IMR-90 (cell line): Measurements from ENCODE around the gene CCDC144A. TPM values are rescaled to one million over a fixed set of nuclear protein-coding genes. Genes with fewer than 3 reads are reported as not detected.

ENCODE experiments used
- ATAC-seq: fragments of 200-7000 bp; cut with Tn5 transposase; 2 replicates; pipeline ENCODE4 v1.9.1; 2020; ENCODE audit warnings: low read depth, mild to moderate bottlenecking, moderate library complexity
- BruUV-seq: library from RNA; stranded (reverse); fragments of 400-500 nt; replicated peaks from 2 replicates; lab custom pipeline; 2021; lab: Mats Ljungman, UMichigan
- CTCF ChIA-PET: fragments of 300-600 bp; formaldehyde crosslinking; extraction: SDS; loops from one replicate; lab custom pipeline; 2021; ENCODE audit warnings: antibody characterized with exemption; lab: Yijun Ruan, JAX
- POLR2A ChIA-PET: fragments of 300-600 bp; sonication (Branson Sonifier 250); formaldehyde crosslinking; loops from one replicate; lab custom pipeline; 2022; ENCODE audit warnings: antibody characterized with exemption; ENCODE audit not compliant: unreplicated experiment; lab: Charles Lee
- DNase-seq: peaks from one replicate; pipeline ENCODE4 v3.0.0; 2013
- H2AFZ ChIP-seq: replicated peaks from 2 replicates; pipeline ENCODE3; 2013; ENCODE audit warnings: low read length, mild to moderate bottlenecking; ENCODE audit not compliant: poor library complexity
- H2AK5ac ChIP-seq: 2 replicates; pipeline ENCODE4 v1.6.1; 2013; ENCODE audit warnings: low read depth, low read length, inconsistent platforms
- H2AK9ac ChIP-seq: replicated peaks from 2 replicates; pipeline ENCODE3; 2013; ENCODE audit warnings: mild to moderate bottlenecking, low read depth, low read length, moderate library complexity; ENCODE audit not compliant: poor library complexity
- H2BK120ac ChIP-seq: 2 replicates; pipeline ENCODE4 v1.6.1; 2013; ENCODE audit warnings: low read depth, low read length, inconsistent platforms
- H2BK15ac ChIP-seq: 3 replicates; pipeline ENCODE4 v1.6.1; 2013; ENCODE audit warnings: low read depth, low read length, inconsistent platforms
- H2BK20ac ChIP-seq: 2 replicates; pipeline ENCODE4 v1.6.1; 2013; ENCODE audit warnings: low read depth, mild to moderate bottlenecking, inconsistent platforms, low read length, moderate library complexity
- H2BK5ac ChIP-seq: 2 replicates; pipeline ENCODE4 v1.6.1; 2013; ENCODE audit warnings: mild to moderate bottlenecking, low read depth, low read length, inconsistent platforms; ENCODE audit not compliant: poor library complexity, severe bottlenecking
- H3K14ac ChIP-seq: replicated peaks from 2 replicates; pipeline ENCODE4 v1.6.1; 2013; ENCODE audit warnings: low read depth, low read length, inconsistent platforms
- H3K18ac ChIP-seq: 2 replicates; pipeline ENCODE4 v1.6.1; 2013; ENCODE audit warnings: low read depth, low read length, control low read depth
- H3K23ac ChIP-seq: 2 replicates; pipeline ENCODE4 v1.6.1; 2013; ENCODE audit warnings: low read depth, low read length, inconsistent platforms
- H3K27ac ChIP-seq: 2 replicates; pipeline ENCODE4 v1.5.1; 2013; ENCODE audit warnings: mild to moderate bottlenecking, control low read depth, low read length; ENCODE audit not compliant: insufficient read depth
- H3K27me3 ChIP-seq: 2 replicates; pipeline ENCODE4 v1.6.1; 2013; ENCODE audit warnings: low read length; ENCODE audit not compliant: control insufficient read depth, insufficient read depth
- H3K36me3 ChIP-seq: 2 replicates; pipeline ENCODE4 v1.6.1; 2013; ENCODE audit warnings: low read length, mixed read lengths; ENCODE audit not compliant: control insufficient read depth, insufficient read depth
- H3K4ac ChIP-seq: 2 replicates; pipeline ENCODE4 v1.6.1; 2013; ENCODE audit warnings: low read depth, low read length, inconsistent platforms
- H3K4me1 ChIP-seq: 2 replicates; pipeline ENCODE4 v1.6.1; 2013; ENCODE audit warnings: low read length, mixed read lengths; ENCODE audit not compliant: control insufficient read depth, insufficient read depth
- H3K4me2 ChIP-seq: 2 replicates; pipeline ENCODE4 v1.6.1; 2013; ENCODE audit warnings: low read depth, mild to moderate bottlenecking, control low read depth, low read length, moderate library complexity
- H3K4me3 ChIP-seq: 2 replicates; pipeline ENCODE4 v1.5.1; 2013; ENCODE audit warnings: low read depth, mild to moderate bottlenecking, control low read depth, low read length, moderate library complexity; ENCODE audit not compliant: insufficient read depth
- H3K56ac ChIP-seq: 2 replicates; pipeline ENCODE4 v1.6.1; 2013; ENCODE audit warnings: low read length, inconsistent platforms; ENCODE audit not compliant: insufficient read depth; ENCODE audit errors: extremely low read depth
- H3K79me1 ChIP-seq, 2 experiments: 2 replicates each; pipeline ENCODE4 v1.6.1; 2013; ENCODE audit warnings: low read length in 2 of 2, inconsistent platforms in 1 of 2, low read depth in 1 of 2
- H3K9ac ChIP-seq: 2 replicates; pipeline ENCODE4 v1.6.1; 2013; ENCODE audit warnings: low read depth, low read length, control low read depth
- H3K9me1 ChIP-seq: 2 replicates; pipeline ENCODE4 v1.6.1; 2013; ENCODE audit warnings: low read length, inconsistent platforms; ENCODE audit not compliant: insufficient read depth
- H3K9me3 ChIP-seq: 2 replicates; pipeline ENCODE4 v1.6.1; 2013; ENCODE audit warnings: low read length; ENCODE audit not compliant: control insufficient read depth, insufficient read depth
- H4K20me1 ChIP-seq: 2 replicates; pipeline ENCODE4 v1.6.1; 2013; ENCODE audit warnings: low read length, inconsistent platforms; ENCODE audit not compliant: insufficient read depth
- H4K5ac ChIP-seq: 2 replicates; pipeline ENCODE4 v1.6.1; 2013; ENCODE audit warnings: mild to moderate bottlenecking, low read depth, low read length, control low read depth
- H4K8ac ChIP-seq, 2 experiments: 2 replicates each; pipeline ENCODE4 v1.6.1; 2013; ENCODE audit warnings: low read depth in 2 of 2, low read length in 2 of 2, control low read depth in 1 of 2, inconsistent platforms in 1 of 2
- H4K91ac ChIP-seq: 2 replicates; pipeline ENCODE4 v1.6.1; 2013; ENCODE audit warnings: low read depth, low read length, inconsistent platforms; ENCODE audit not compliant: insufficient read depth
- BHLHE40 ChIP-seq: fragments of 150-350 bp; IDR thresholded peaks from 2 replicates; pipeline ENCODE4 v1.6.1; 2016; ENCODE audit warnings: mild to moderate bottlenecking, low read depth, low read length
- CEBPB ChIP-seq: IDR thresholded peaks from 2 replicates; pipeline ENCODE4 v1.6.1; 2012; ENCODE audit warnings: low read depth, low read length, improper control_type of control experiment
- CHD1 ChIP-seq: IDR thresholded peaks from 2 replicates; pipeline ENCODE4 v1.6.1; 2012; ENCODE audit warnings: low read depth, low read length, improper control_type of control experiment
- NFE2L2 ChIP-seq: fragments of 150-350 bp; IDR thresholded peaks from 2 replicates; pipeline ENCODE4 v1.6.1; 2016; ENCODE audit warnings: low read depth, mild to moderate bottlenecking, low read length
- POLR2A ChIP-seq: IDR thresholded peaks from 2 replicates; pipeline ENCODE4 v1.6.1; 2012; ENCODE audit warnings: mild to moderate bottlenecking, low read depth, low read length
- RAD21 ChIP-seq: IDR thresholded peaks from 2 replicates; pipeline ENCODE4 v1.6.1; 2012; ENCODE audit warnings: low read length, improper control_type of control experiment
- dilution Hi-C: fragments of 300-500 bp; cut with HindIII; formaldehyde crosslinking; loops from one replicate; pipeline ENCODE4 v1.14.3; 2018; ENCODE audit warnings: low sequenced_read_pairs; ENCODE audit not compliant: unreplicated experiment
- in situ Hi-C: fragments of 300-500 bp; cut with MboI; formaldehyde crosslinking; loops from 3 replicates; pipeline ENCODE4 v1.14.3; 2019; ENCODE audit warnings: low sequenced_read_pairs, inconsistent platforms, mixed read lengths
- intact Hi-C: fragments of 100-400 bp; cut with micrococcal nuclease; formaldehyde crosslinking; loops from 2 replicates; pipeline ENCODE4 v1.10.0; 2022
- polyA plus RNA-seq, 3 experiments: library from polyadenylated mRNA; depleted of rRNA; stranded (reverse); fragments of >200 nt; gene quantifications; 2 replicates each; pipeline ENCODE4 v1.2.3, GENCODE V29; 2012; ENCODE audit warnings: low replicate concordance in 1 of 3
- total RNA-seq: library from RNA; depleted of rRNA; stranded (reverse); fragments of >200 nt; gene quantifications from 2 replicates; pipeline ENCODE4 v1.2.3, GENCODE V29; 2012
- TF ChIP-seq, protein P1 (sequence below): fragments of 150-350 bp; IDR thresholded peaks from 2 replicates; pipeline ENCODE4 v1.6.1; 2016; ENCODE audit warnings: low read depth, mild to moderate bottlenecking, low read length, moderate library complexity, borderline replicate concordance
- TF ChIP-seq, protein P2 (sequence below): fragments of 150-350 bp; IDR thresholded peaks from 2 replicates; pipeline ENCODE4 v1.6.1; 2017; ENCODE audit warnings: mild to moderate bottlenecking, antibody characterized with exemption, low read length, low read depth

Gene CCDC144A
- total and polyA plus RNA-seq, 2 of the 4 experiments (the other 2 are of a cell fraction) = 0.51 to 1.4 TPM

DNA sequence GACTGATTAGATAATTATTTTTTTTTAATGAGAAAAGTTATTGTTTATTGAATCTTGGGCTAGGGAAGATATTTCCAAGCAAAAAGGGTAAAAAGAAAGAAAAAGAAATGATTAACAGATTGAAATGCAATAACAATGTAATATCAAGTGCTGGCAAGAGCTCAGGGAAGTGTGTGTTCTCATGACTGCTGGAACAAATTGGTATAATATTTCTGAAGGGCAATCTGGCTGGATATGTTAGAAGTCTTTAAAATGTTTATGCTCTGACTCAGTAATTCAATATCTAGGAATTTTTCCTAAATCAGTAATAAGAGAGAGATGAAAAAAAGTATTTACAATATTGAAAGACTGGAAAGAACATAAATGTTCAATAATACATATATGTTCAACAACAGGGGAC, 28.8 kb upstream of the CCDC144A start:
- Histone ChIP-seq H3K9me3 (peaks cover 3% of the 10 kb centered on the region; the same call in 1 of the 2 replicates), H4K20me1 (no peaks in the 10 kb centered on the region), H3K14ac (no peak overlapping the region), H3K4me2 (no peak overlapping the region), H3K79me1 (no peaks in the 10 kb centered on the region), H3K4me3 (no peak overlapping the region), H2AK5ac (no peak overlapping the region), H3K4ac (no peak overlapping the region), H3K27me3 (peaks cover 19% of the 10 kb centered on the region), H3K23ac (no peak overlapping the region), H3K4me1 (no peaks in the 10 kb centered on the region), H3K27ac (no peak overlapping the region), H2BK120ac (no peak overlapping the region), H4K5ac (no peak overlapping the region), H3K18ac (no peak overlapping the region), H2BK15ac (no peak overlapping the region), H3K9me1 (no peaks in the 10 kb centered on the region), H2BK20ac (no peak overlapping the region), H4K91ac (no peak overlapping the region), H3K36me3 (no peaks in the 10 kb centered on the region), H2AK9ac (no peak overlapping the region), H3K56ac (no peak overlapping the region), H4K8ac (no peak overlapping the region), H2AFZ (no peak overlapping the region), H2BK5ac (no peak overlapping the region), H3K9ac (no peak overlapping the region)
- TF ChIP-seq CHD1 (no peak), NFE2L2 (no peak), POLR2A (no peak), RAD21 (no peak), CEBPB (no peak), BHLHE40 (no peak)
- TF ChIP-seq, protein P1, sequence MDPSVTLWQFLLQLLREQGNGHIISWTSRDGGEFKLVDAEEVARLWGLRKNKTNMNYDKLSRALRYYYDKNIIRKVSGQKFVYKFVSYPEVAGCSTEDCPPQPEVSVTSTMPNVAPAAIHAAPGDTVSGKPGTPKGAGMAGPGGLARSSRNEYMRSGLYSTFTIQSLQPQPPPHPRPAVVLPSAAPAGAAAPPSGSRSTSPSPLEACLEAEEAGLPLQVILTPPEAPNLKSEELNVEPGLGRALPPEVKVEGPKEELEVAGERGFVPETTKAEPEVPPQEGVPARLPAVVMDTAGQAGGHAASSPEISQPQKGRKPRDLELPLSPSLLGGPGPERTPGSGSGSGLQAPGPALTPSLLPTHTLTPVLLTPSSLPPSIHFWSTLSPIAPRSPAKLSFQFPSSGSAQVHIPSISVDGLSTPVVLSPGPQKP = no peak
- TF ChIP-seq, protein P2, sequence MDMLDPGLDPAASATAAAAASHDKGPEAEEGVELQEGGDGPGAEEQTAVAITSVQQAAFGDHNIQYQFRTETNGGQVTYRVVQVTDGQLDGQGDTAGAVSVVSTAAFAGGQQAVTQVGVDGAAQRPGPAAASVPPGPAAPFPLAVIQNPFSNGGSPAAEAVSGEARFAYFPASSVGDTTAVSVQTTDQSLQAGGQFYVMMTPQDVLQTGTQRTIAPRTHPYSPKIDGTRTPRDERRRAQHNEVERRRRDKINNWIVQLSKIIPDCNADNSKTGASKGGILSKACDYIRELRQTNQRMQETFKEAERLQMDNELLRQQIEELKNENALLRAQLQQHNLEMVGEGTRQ = no peak
- intact Hi-C loops = no loop called here
- in situ Hi-C loops = no loop called here
- DNase-seq = no peak
- no peak for ATAC-seq
- CTCF ChIA-PET = no interaction called here
- dilution Hi-C loops = no loop called here
- no TSS peak for BruUV-seq
- POLR2A ChIA-PET = no interaction called here
